Measurements from ENCODE around the gene CHTF18. TPM values are rescaled to one million over a fixed set of nuclear protein-coding genes. Genes with fewer than 3 reads are reported as not detected.

Gene CHTF18
- total RNA-seq, 1 experiment from 2014 or later, result 120 TPM

DNA sequence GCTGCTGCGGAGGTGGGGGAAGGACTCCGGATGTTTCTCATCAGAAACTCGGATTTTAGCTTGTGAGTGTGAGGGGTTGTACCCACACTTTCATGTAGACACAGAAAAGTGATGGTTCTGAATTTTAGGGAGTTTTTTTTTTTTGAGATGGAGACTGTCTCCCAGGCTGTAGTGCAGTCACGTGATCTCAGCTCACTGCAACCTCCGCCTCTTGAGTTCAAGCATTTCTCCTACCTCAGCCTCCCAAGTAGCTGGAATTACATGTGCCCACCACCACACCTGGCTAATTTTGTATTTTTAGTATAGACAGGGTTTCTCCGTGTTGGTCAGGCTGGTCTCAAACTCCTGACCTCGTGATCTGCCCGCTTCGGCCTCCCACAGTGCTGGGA lies 34.5 kb downstream of the CHTF18 start:
- H2BK15ac ChIP-seq (ENCODE audit: low read depth, low read length), result no peak overlapping the region
- H3K14ac ChIP-seq (ENCODE audit: insufficient read depth, low read length), result no peak overlapping the region; the same call in 1 of the 2 replicates
- TF ChIP-seq CTCF (conservative IDR thresholded peaks at IDR 0.05), result no peak
- H3K56ac ChIP-seq (ENCODE audit: insufficient read length, low read depth, low read length), result no peak overlapping the region
- no peak overlapping the region for H2BK20ac ChIP-seq (ENCODE audit: low read depth, low read length, poor library complexity, severe bottlenecking)
- no peak overlapping the region for H3K27ac ChIP-seq (ENCODE audit: insufficient read length, low read depth, low read length)
- H3K79me1 ChIP-seq (ENCODE audit: insufficient read depth, low read depth, low read length, poor library complexity, severe bottlenecking), result no peaks in the 10 kb centered on the region
- H3K4me2 ChIP-seq (ENCODE audit: insufficient read depth, insufficient read length, low read length), result no peak overlapping the region
- peaks cover 0 to 4% of the 10 kb centered on the region in 2 experiments; a peak in 1 of 5 replicates for H3K9me3 Mint-ChIP-seq
- H3K9me3 ChIP-seq (ENCODE audit: control insufficient read depth, low read depth, low read length), result no peaks in the 10 kb centered on the region
- WGBS (ENCODE audit: extremely low coverage, insufficient read length, low lambda C conversion rate), result no CpG with 5 or more reads among the region's 9 CpGs
- no peaks in the 10 kb centered on the region for H3K79me2 ChIP-seq (ENCODE audit: insufficient read depth, low read length)
- no peak overlapping the region for H4K8ac ChIP-seq (replicated peaks; ENCODE audit: insufficient read length, low read depth, low read length)
- DNase-seq, result no peak
- peaks cover 20% of the 10 kb centered on the region for H3K27me3 Mint-ChIP-seq (ENCODE audit: low read depth)
- H3K4ac ChIP-seq (ENCODE audit: low read depth, low read length), result no peak overlapping the region
- no peaks in the 10 kb centered on the region for H3K4me1 ChIP-seq (ENCODE audit: insufficient read depth, low read length)
- H3K23me2 ChIP-seq (ENCODE audit: insufficient read length, low read depth, low read length, poor library complexity, severe bottlenecking), result no peaks in the 10 kb centered on the region
- no peak overlapping the region for H3K23ac ChIP-seq (ENCODE audit: insufficient read length, low read depth, low read length)
- no peak overlapping the region for H3T11ph ChIP-seq (ENCODE audit: low read length)
- H3K36me3 Mint-ChIP-seq (ENCODE audit: insufficient read depth in 1 of 3, low read depth in 3 of 3), result no peaks in the 10 kb centered on the region
- no peak overlapping the region for H2BK12ac ChIP-seq (ENCODE audit: insufficient read length, low read depth, low read length)
- no peak overlapping the region for H3K9ac ChIP-seq (ENCODE audit: extremely low read depth, insufficient read length, low read length)
- no peak overlapping the region for H2BK120ac ChIP-seq (ENCODE audit: low read depth, low read length, poor library complexity, severe bottlenecking)
- no peak overlapping the region for H3K27ac Mint-ChIP-seq
- no peak overlapping the region for H2BK5ac ChIP-seq (ENCODE audit: insufficient read length, low read length)
- no peak overlapping the region for H3K18ac ChIP-seq (ENCODE audit: insufficient read length, low read depth, low read length)
- H4K20me1 ChIP-seq (ENCODE audit: control insufficient read depth, insufficient read depth, insufficient read length), result no peaks in the 10 kb centered on the region
- H4K91ac ChIP-seq (ENCODE audit: insufficient read length, low read depth, low read length), result no peak overlapping the region
- no peak overlapping the region for H2AK5ac ChIP-seq (ENCODE audit: insufficient read length, low read length)
- no peak overlapping the region for H2AFZ ChIP-seq (ENCODE audit: low read length)
- no peak overlapping the region for H3K4me3 Mint-ChIP-seq
- peaks cover 16 to 21% of the 10 kb centered on the region in 2 experiments for H3K4me1 Mint-ChIP-seq
- no peaks in the 10 kb centered on the region; the same call in 1 of the 2 replicates for H3K27me3 ChIP-seq (ENCODE audit: insufficient read depth, low read length)
- no peak overlapping the region for H4K5ac ChIP-seq (ENCODE audit: insufficient read length, low read depth, low read length)
